NAMALWA (cell line): ENCODE measurements around the gene CLIC3.

ENCODE experiments used
- DNase-seq: peaks from one replicate; pipeline ENCODE4 v3.0.0-alpha.2; 2015; ENCODE audit warnings: low spot score

CLIC3 gene

GRCh38 chr9:136951541-136952320 lies 44.6 kb downstream of the CLIC3 start, which contains the start of gene LCN12:
Gene LCN12 (plus strand): TSS chr9:136952273. CDS start chr9:136952328, 55 bp downstream.
- DNase-seq = no peak

GRCh38 chr9:136950656-136951276 lies 45.6 kb downstream of the CLIC3 start:
- no peak for DNase-seq

GRCh38 chr9:136949817-136950655 lies 46.3 kb downstream of the CLIC3 start:
- DNase-seq = peak; percentile 97

GRCh38 chr9:136949239-136949816 lies 47.0 kb downstream of the CLIC3 start:
- no peak for DNase-seq

- peak; percentile 42 for DNase-seq
Measured at GRCh38 chr9:136947955-136948510, 48.3 kb downstream of the CLIC3 start.

- no peak for DNase-seq
Measured at GRCh38 chr9:136947028-136947891, 49.1 kb downstream of the CLIC3 start.

GRCh38 chr9:136946228-136947027 lies 49.9 kb downstream of the CLIC3 start:
- DNase-seq = no peak

- no peak for DNase-seq
Measured at GRCh38 chr9:136945333-136946227, 50.8 kb downstream of the CLIC3 start.
